Esophagus squamous epithelium (tissue), 5 donors: Measurements from ENCODE around the gene HAUS6. TPM values are rescaled to one million over a fixed set of nuclear protein-coding genes. Genes with fewer than 3 reads are reported as not detected.

ENCODE experiments used
- DNase-seq: peaks from one replicate; lab custom pipeline; 2025; lab: John Stamatoyannopoulos, UW
- H3K27ac ChIP-seq, 4 donors: fragments of 200-600 bp; sonication (generic); one replicate each; pipeline ENCODE4 v1.5.1; 2016 to 2019; ENCODE audit warnings: mild to moderate bottlenecking in 1 of 4
- H3K27me3 ChIP-seq, 4 donors: fragments of 200-600 bp; sonication (generic); 1 replicate in 3 of 4; 2 replicates in 1 of 4; pipeline versions ENCODE4 v1.5.1 to v1.6.0; 2017 to 2021; ENCODE audit warnings: antibody characterized with exemption in 1 of 4
- H3K36me3 ChIP-seq, 3 donors: fragments of 200-600 bp; sonication (generic); one replicate each; pipeline ENCODE4 v1.5.1; 2016 to 2019
- H3K4me1 ChIP-seq, 3 donors: fragments of 200-600 bp; sonication (generic); one replicate each; pipeline ENCODE4 v1.5.1; 2017 to 2019
- H3K4me3 ChIP-seq, 4 donors: fragments of 200-600 bp; sonication (generic); 1 replicate in 3 of 4; 2 replicates in 1 of 4; pipeline ENCODE4 v1.5.1; 2016 to 2019; ENCODE audit warnings: mild to moderate bottlenecking in 2 of 4, moderate library complexity in 1 of 4
- H3K9me3 ChIP-seq, 3 donors: fragments of 200-600 bp; sonication (generic); one replicate each; pipeline ENCODE4 v1.5.1; 2016 to 2019
- POLR2A ChIP-seq, 4 donors: fragments of 450-650 bp; IDR thresholded peaks; one replicate each; pipeline ENCODE4 v1.6.1; 2017; ENCODE audit warnings: antibody characterized with exemption in 4 of 4, mild to moderate bottlenecking in 4 of 4, moderate library complexity in 3 of 4
- WGBS, 2 donors: methylation state at CpG; one replicate each; pipeline ENCODE4 v1.1.5; 2018; 5-methylcytosine and 5-hydroxymethylcytosine counted together
- intact Hi-C: fragments of 100-400 bp; cut with DNase I; formaldehyde crosslinking; loops from one replicate; pipeline ENCODE4 v1.15.0; 2022
- total RNA-seq, 4 donors: library from RNA; depleted of rRNA; stranded (reverse); fragments of >200 nt; gene quantifications; one replicate each; pipeline ENCODE4 v1.1.0, GENCODE V29; 2016
- TF ChIP-seq, protein P1 (sequence below), 6 experiments: fragments of 450-650 bp in 4 of 6; fragments of 200-600 bp in 2 of 6; sonication (generic) in 2 of 6; IDR thresholded peaks; one replicate each; pipeline ENCODE4 v1.5.1; 2016 to 2019; ENCODE audit warnings: antibody characterized with exemption in 6 of 6, mild to moderate bottlenecking in 4 of 6, moderate library complexity in 4 of 6
- donor health status: DM: yes; HTN: yes; CAD: no.

Gene HAUS6
- total RNA-seq, 4 donors from 2014 or later: 3.1 to 9.3 (median 9.0) TPM

DNA sequence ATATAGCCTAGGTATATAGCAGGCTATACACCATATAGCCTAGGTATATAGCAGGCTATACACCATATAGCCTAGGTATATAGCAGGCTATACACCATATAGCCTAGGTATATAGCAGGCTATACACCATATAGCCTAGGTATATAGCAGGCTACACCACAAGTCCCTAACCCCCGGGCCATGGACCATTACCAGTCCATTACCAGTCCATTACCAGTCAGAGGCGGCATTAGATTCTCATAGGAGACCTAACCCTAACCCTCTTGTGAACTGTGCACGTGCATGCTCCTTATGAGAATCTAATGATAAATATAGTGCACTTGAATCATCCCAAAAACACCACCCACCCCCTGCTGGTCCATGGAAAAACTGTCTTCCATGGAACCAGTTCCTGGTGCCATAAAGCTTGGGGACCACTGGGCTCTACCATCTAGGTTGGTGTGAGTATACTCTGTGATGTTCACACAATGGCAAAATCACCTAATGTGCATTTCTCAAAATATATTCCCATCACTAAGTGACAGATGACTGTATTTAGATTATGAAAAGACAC, 19.9 kb upstream of the HAUS6 start:
- no peak for DNase-seq

DNA sequence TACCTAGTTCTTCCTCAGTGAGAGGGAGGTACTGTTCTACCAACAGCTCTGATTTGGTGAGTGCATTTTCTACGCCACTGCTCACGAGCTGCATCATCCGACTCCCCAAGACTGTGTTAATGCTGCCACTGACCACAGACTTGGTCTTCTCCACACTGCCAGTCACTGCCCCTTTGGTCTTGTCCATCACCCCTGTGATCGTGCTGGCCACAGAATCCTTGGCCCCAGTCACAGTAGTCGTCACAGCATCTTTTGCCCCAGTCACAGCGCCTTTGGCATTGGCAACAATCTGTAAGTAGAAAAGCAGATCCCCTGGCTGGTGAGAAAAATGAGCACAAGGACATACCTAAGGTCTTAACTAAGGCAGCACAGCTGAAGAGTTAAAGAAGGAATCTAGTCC, 18.2 kb upstream of the HAUS6 start:
- 92 to 96% methylated on average over 5 to 6 of the region's 6 CpGs for WGBS, 2 donors
- intact Hi-C loops: no loop called here

More for the DNA sequence above, 19.9 kb upstream of the HAUS6 start:
- intact Hi-C loops: no loop called here
- H3K9me3 ChIP-seq: no peaks in the 10 kb centered on the region
- no peaks in the 10 kb centered on the region for H3K27me3 ChIP-seq
- 93 to 97% methylated on average over 3 of the region's 3 CpGs for WGBS, 2 donors
- TF ChIP-seq POLR2A (IDR thresholded peaks at IDR 0.05): no peak
- TF ChIP-seq, protein P1, sequence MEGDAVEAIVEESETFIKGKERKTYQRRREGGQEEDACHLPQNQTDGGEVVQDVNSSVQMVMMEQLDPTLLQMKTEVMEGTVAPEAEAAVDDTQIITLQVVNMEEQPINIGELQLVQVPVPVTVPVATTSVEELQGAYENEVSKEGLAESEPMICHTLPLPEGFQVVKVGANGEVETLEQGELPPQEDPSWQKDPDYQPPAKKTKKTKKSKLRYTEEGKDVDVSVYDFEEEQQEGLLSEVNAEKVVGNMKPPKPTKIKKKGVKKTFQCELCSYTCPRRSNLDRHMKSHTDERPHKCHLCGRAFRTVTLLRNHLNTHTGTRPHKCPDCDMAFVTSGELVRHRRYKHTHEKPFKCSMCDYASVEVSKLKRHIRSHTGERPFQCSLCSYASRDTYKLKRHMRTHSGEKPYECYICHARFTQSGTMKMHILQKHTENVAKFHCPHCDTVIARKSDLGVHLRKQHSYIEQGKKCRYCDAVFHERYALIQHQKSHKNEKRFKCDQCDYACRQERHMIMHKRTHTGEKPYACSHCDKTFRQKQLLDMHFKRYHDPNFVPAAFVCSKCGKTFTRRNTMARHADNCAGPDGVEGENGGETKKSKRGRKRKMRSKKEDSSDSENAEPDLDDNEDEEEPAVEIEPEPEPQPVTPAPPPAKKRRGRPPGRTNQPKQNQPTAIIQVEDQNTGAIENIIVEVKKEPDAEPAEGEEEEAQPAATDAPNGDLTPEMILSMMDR (IDR thresholded peaks at IDR 0.05): peak in 1 of 6 experiments; percentile 9
- no peak overlapping the region for H3K27ac ChIP-seq
- H3K36me3 ChIP-seq: peaks cover 0 to 68% (median 41%) of the 10 kb centered on the region in 3 donors
- no peak overlapping the region for H3K4me3 ChIP-seq
- H3K4me1 ChIP-seq: peaks cover 0 to 64% (median 21%) of the 10 kb centered on the region in 3 donors

DNA sequence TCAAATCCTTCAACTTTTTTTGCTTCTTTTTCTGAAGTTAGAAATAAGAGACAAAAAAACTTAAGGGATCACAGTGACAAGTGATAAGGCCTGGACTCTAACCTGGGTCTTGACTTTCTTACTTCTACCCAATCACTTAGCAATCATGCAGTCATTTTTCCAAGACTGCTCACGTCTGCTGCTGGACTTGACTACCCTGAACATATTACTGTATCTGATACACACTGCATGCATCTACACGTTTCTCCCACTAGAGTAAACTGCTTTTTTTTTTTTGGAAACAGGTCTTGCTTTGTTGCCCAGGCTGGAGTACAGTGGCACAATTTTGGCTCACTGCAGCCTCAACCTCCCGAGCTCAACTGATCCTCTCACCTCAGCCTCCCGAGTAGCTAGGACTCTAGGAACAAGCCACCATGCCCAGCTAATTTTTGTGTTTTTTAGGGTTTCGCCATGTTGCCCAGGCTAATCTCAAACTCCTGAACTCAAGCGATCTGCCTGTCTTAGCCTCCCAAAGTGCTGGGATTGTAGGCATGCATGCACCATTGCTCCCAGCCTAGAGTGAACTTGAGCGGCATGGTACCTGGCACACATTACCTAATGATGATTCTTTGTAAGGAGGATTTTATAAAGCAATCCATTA, 17.2 kb upstream of the HAUS6 start:
- peaks cover 0 to 88% (median 54%) of the 10 kb centered on the region in 3 donors for H3K36me3 ChIP-seq
- intact Hi-C loops: no loop called here
- DNase-seq: no peak
- TF ChIP-seq, protein P1 (IDR thresholded peaks at IDR 0.05): no peak
- TF ChIP-seq POLR2A (IDR thresholded peaks at IDR 0.05): no peak
- H3K4me3 ChIP-seq: no peak overlapping the region
- no peaks in the 10 kb centered on the region for H3K9me3 ChIP-seq
- H3K27ac ChIP-seq: peak overlapping the region in 3 of 4 donors; percentile 26 to 40 (median 30)
- peaks cover 0 to 47% (median 12%) of the 10 kb centered on the region in 3 donors for H3K4me1 ChIP-seq
- no peaks in the 10 kb centered on the region for H3K27me3 ChIP-seq
- WGBS, 2 donors: 68 to 75% methylated on average over 7 of the region's 7 CpGs

More for the DNA sequence above, 18.2 kb upstream of the HAUS6 start:
- H3K36me3 ChIP-seq: peaks cover 0 to 85% (median 50%) of the 10 kb centered on the region in 3 donors
- no peak overlapping the region for H3K27ac ChIP-seq
- no peak overlapping the region for H3K4me3 ChIP-seq
- DNase-seq: no peak
- no peaks in the 10 kb centered on the region for H3K9me3 ChIP-seq
- no peaks in the 10 kb centered on the region for H3K27me3 ChIP-seq
- H3K4me1 ChIP-seq: peaks cover 0 to 56% (median 15%) of the 10 kb centered on the region in 3 donors
- TF ChIP-seq, protein P1 (IDR thresholded peaks at IDR 0.05): no peak
- no peak for TF ChIP-seq POLR2A (IDR thresholded peaks at IDR 0.05)

DNA sequence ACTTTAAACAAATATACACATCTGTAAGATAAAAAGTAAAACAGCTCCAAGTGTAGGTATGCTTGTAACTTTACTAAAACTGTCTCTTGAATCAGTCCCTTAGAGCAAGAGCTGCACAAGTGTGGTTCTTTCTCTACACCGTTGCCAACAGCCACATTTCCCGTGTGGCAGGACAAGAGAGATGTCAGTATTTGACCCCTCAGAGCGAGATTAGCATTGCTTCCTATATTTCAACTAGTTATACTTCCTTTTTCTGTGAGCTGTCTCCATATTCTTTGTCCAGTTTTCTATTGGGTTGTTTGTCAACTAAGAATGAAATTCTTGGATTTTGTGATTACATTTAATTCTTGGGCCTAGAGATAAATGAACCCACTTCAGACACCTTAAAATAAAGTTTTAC, 16.5 kb upstream of the HAUS6 start:
- TF ChIP-seq POLR2A (IDR thresholded peaks at IDR 0.05): no peak
- TF ChIP-seq, protein P1 (IDR thresholded peaks at IDR 0.05): no peak
- Histone ChIP-seq H3K36me3 (peaks cover 0 to 94% (median 54%) of the 10 kb centered on the region in 3 donors), H3K9me3 (no peaks in the 10 kb centered on the region), H3K4me3 (no peak overlapping the region), H3K4me1 (peaks cover 0 to 40% (median 11%) of the 10 kb centered on the region in 3 donors), H3K27ac (peak overlapping the region in 3 of 4 donors; percentile 26 to 40 (median 30)), H3K27me3 (no peaks in the 10 kb centered on the region)
- WGBS, 2 donors: 63 to 71% methylated on average over 3 of the region's 3 CpGs
- no peak for DNase-seq
- intact Hi-C loops: no loop called here

DNA sequence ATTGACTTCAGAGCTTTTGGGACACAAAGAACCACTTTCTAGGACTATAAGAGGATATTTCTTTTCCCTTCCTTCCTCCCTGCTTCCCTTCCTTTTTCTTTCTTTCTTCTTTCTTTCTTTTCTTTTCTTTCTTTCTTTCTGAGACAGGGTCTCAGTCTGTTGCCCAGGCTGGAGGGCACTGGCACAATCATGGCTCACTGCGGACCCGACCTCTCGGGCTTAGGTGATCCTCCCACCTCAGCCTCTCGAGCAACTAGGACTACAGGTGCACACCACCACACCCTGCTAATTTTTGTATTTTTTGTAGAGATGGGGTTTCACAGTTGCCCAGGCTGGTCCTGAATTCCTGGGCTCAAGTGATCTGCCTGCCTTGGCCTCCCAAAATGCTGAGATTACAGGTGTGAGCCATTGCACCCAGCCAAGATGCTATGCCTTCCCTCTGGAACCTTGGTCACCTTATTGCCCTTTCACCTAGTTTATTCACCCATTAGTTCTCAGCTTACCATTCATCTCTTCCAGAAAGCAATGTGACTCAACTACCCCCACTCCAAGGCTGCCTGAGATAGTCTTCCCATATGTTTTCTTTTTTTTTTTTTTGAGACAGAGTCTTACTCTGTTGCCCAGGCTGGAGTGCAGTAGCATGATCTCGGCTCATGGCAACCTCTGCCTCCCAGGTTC, 14.5 kb upstream of the HAUS6 start:
- no peak for TF ChIP-seq POLR2A (IDR thresholded peaks at IDR 0.05)
- TF ChIP-seq, protein P1 (IDR thresholded peaks at IDR 0.05): no peak
- H3K4me1 ChIP-seq: peaks cover 0 to 26% (median 0%) of the 10 kb centered on the region in 3 donors
- peaks cover 0 to 85% (median 46%) of the 10 kb centered on the region in 3 donors for H3K36me3 ChIP-seq
- H3K4me3 ChIP-seq: no peak overlapping the region
- 87 to 96% methylated on average over 5 of the region's 5 CpGs for WGBS, 2 donors
- H3K27me3 ChIP-seq: no peaks in the 10 kb centered on the region
- no peak overlapping the region for H3K27ac ChIP-seq
- no peak for DNase-seq
- intact Hi-C loops: no loop called here
- H3K9me3 ChIP-seq: no peaks in the 10 kb centered on the region
